GM19238 (cell line): ENCODE results near the gene CFAP97D1.

ENCODE experiments used
- DNase-seq: peaks from one replicate; pipeline ENCODE4 v3.0.0; 2011; ENCODE audit warnings: low spot score; ENCODE audit not compliant: insufficient read length

CFAP97D1 gene

DNA sequence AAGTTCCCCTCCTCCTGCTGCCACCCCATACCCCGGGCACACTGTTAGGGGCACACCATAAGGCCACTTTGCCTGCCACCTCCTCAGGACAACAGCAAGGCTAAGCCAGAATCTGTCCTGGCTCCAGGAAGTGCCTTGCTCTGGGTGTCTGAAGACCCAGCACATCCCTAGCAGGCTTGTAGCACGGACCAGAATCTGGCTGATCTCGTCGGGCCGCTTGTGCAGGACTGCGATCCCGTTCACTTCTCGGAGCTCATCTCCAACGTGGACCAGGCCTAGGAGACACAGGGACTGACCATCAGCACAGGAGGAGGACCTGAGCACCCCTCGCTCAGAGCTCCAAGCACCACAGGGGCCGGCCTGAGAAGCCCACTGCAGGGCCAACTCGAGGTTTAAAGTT, 45.3 kb downstream of the CFAP97D1 start:
- no peak for DNase-seq

DNA sequence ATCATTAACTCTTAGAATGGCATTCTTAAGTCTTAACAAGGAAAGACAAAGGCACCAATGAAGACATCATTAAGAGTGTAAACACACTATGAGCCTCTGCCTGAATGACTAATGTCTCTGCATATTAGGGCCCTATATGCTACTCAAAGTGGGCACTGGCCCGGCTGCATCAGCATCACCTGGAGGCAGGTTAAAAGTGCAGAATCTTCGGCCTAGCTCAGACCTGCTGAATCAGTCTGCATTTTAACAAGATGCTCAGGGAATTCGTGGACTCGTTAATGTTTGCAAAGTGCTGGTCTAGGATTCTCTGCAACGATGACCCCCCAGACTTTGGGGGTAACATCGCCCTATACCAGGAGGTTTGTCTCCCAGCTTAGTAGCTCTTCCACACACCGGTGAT, 46.0 kb downstream of the CFAP97D1 start:
- no peak for DNase-seq

DNA sequence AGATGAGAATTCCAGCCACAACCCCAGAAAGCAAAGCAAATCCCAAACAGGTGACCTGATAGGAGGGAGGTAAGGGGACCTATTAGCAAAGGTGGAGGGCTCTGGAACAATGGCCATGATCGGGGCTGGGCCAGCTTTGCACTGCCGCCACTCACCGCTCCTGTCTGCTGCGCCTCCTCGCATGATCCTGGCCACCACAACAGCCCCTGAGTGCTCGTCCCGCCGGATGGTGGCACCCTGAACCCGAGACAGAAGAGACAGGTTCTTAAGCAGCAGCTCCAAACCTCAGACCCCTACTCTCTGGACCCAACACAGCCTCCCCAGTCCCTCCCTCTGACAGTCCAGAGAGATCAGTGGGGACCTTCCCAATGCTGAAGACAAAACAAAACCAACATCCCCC, 47.4 kb downstream of the CFAP97D1 start:
- no peak for DNase-seq

DNA sequence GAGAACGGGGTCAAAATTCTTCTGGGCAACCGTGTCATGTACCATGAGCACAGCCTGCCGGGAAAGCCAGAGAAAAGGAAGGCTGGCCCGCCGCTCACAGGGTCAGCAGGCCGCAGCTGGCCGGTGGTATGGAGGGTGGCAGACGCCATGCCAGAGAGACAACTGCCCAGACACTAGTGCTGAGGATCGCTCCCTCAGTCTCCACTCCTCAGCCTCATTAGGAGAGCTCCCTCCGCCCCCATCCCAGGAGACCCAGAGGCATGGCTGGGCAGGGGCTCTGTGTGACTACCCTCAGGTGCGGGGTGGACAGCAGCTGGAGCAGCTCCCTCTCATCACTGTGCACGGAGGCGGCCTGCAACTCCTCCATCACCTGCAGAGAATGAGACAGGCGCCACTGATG, 49.5 kb downstream of the CFAP97D1 start:
- no peak for DNase-seq

DNA sequence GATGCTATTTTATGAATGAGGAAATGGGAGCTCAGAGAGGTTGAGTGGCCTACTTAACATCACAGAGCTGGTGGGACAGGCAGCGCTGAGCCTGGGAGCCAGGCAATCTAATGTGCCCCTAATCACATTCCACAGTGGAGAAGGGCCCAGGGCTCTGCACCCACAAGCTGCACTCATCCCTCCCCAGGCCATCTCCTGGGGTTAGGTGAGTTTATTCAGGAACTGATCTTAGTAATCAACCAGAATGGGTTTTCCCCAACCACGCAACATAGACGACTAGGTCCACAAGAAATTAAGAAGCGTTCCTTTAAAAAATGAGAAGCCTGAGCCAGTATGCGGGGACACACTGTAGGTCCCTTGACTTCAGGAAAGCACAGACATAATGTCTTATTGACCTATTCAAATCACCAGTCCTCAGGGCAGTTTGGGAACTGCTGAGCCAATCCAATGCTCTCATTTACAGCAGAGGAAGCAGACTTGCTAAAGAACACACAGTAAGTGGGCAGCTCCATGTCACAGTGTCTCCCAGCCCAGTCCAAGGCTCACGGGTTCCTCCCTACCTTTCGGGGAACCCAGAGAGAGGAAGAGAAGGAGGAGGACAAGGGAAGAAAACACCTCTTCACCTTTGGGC, 50.4 kb downstream of the CFAP97D1 start:
- DNase-seq, result no peak

DNA sequence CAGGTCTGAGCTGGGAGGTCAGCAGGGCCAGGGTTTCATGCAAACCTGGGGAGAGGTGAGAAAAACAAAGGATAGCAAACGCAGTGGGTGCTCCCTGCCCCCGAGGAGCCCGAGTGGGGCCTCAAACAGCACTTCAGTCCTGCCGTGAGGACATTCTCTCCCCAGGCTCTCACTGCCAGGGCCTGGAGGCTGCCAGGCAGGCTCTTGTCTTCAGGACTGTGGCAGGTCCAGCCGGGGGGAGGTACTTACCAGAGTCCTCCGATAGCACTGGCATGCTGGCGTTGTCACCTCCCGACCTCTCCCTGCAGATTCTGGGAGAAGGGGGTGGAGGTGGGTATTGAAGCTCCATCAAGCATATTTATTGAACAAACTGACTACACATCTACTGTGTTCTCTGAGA, 51.4 kb downstream of the CFAP97D1 start:
- no peak for DNase-seq

DNA sequence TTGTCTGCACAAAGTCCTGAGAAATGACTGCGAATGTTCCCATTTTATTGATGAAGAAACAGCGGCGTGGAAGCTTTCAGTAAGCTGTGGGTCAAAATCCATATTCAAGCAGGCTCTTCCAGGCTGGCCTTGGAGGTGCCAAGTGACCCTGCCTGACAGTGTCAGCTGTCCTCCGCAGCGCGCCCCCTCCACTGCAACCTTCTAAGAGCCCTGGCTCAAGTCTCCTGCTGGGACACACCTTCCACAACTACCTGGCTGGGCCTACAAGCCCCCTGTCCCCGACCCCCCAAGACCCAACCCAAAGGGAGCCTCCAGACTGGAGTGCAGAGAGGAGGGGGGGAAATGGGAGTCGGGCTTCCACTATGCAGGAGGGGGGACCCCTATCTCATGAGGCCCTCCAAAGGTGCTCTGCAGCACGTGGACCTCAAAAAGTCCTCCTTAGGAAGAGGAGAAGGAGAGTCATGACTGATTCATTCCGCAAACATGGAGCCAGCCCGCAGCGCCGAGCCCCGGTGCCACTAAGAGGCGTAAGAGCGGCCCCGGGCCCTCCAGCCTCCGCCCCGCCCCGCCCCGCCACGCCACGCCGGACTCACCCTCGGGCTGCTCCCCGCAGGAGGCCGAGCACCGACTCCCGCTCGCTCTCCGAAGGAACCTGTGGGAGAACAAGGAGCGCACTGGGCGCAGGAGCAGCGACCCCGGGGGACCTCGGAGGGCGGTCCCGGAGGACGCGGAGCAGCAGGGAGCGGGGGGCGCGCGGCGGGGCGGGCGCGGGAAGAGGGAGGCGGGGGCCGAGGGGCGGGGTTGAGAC, 52.1 kb downstream of the CFAP97D1 start:
- no peak for DNase-seq

DNA sequence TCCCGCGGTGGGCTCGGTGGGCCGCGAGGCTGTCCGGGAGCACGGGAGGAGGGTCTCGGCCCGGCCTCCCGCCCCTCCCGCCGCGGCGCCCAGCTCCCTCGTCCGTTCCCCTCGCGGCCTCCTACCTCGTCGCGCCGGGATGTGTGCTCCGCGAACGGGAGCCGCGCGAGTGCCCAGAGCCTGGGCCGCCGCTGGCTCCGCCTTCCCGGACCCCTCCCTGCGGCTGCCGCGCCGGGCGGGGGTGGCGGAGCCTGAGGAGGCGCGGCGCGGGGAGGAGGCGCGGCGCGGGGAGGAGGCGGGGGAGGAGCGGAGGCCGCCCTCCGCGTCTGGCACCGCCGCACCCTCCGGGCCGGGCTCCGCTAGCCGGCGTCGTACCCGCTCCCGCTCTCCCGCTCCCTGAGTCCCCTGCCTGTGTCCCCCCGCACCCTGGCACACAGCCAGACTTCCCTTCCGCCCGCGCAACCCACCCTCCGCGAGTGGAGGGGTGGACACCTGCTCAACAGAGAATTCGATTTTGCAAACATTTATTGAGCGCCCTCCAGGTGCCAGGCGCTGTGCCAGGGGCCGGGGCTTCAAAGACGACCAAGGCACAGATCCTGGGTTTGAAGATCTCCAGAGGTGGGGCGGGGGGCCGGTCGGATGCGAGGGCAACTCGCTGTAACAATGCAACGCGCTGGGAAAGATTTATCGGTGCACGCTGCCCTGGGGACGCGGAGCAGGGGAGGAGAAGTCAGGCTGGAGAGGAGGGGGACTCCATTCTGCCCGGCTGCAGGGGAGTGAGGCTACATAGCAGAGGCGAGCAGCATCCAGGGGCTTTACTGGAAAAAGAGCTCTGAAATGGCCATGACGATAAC, 53.0 kb downstream of the CFAP97D1 start, which contains the start of gene MPP3:
MPP3 (minus strand) TSS at position 171 of the 854 bp plus-strand sequence. CDS start 1,240 bp downstream, outside the sequence.
- DNase-seq, result peak; percentile 21

DNA sequence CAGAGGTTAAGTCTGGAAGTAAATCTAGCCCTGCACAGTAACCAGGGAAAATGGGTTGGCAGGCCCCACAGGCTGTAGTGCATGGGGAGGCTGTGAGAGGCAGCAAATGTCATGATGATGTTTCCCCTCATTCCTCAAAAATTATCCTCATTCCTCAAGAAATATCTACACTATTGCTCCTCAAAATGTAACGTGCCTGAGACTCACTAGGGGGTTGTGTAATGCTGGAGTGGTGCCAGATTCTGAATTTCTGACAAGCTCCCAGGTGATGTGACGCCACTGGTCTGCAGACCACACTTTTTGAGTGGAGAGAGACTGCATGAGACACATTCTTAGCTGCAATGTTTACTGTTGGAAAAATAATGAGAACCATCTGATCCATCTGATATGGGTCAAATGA, 53.9 kb downstream of the CFAP97D1 start:
- no peak for DNase-seq
